Mucosa of rectum (tissue), 2 donors: ENCODE results near the gene SLC6A13.

ENCODE experiments used
- H3K27ac ChIP-seq, 2 donors: one replicate each; pipeline ENCODE4 v1.7.0; 2013; ENCODE audit warnings: inconsistent platforms in 2 of 2, low read depth in 2 of 2, low read length in 2 of 2
- H3K27me3 ChIP-seq, 2 donors: one replicate each; pipeline ENCODE4 v1.7.0; 2013; ENCODE audit warnings: low read length in 2 of 2; ENCODE audit not compliant: control insufficient read depth in 2 of 2, insufficient read depth in 2 of 2
- H3K36me3 ChIP-seq, 2 donors: one replicate each; pipeline ENCODE4 v1.7.0; 2013; ENCODE audit warnings: low read length in 2 of 2; ENCODE audit not compliant: control insufficient read depth in 2 of 2, insufficient read depth in 2 of 2
- H3K4me1 ChIP-seq, 2 donors: one replicate each; pipeline ENCODE4 v1.7.0; 2013; ENCODE audit warnings: low read length in 2 of 2, mild to moderate bottlenecking in 1 of 2; ENCODE audit not compliant: control insufficient read depth in 2 of 2, insufficient read depth in 2 of 2
- H3K4me3 ChIP-seq, 2 donors: one replicate each; pipeline ENCODE4 v1.7.0; 2013; ENCODE audit warnings: low read length in 2 of 2
- H3K9ac ChIP-seq, 2 donors: one replicate each; pipeline ENCODE4 v1.7.0; 2013; ENCODE audit warnings: low read length in 2 of 2, low read depth in 1 of 2, mild to moderate bottlenecking in 1 of 2
- H3K9me3 ChIP-seq, 2 donors: one replicate each; pipeline ENCODE4 v1.7.0; 2013; ENCODE audit warnings: low read length in 2 of 2; ENCODE audit not compliant: control insufficient read depth in 2 of 2
- donor health status: healthy.
- donor health status: Normal muscosa, but diverticular disease.

Gene SLC6A13

DNA sequence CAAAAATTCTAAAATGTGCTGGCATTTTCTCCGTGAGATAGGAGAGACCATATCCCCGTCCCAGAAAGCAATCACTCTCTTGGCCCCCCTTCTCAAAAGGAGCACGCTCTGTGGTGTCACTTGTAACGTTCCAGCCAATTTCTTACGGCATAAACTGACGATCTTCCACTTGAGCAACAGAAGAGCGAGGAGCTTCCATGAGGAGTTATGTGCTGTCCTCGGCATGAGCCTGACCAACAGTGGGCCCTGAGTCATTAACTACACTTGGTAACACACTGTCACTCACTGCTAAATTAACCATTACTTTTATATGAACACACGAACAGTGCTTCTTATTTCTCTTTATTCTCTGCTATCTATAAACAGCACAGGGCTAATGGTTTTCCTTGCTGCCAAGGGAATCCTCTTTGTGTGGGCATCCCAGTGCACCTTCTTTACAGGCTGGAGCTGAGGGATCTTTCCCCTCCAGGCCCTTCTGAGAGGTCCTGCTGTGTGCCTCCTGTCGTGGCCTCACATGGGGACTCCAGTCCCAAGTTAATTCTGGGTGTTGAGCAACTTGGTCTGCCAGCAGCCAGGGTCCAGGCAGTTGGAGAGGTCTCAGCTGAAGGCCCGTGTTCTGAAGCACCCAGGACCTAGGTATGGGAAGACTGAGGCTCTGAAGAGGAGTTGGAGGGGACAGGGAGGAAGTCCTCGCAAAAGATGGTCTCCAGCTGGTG, 9.4 kb downstream of the SLC6A13 start:
- H3K4me1 ChIP-seq, result no peaks in the 10 kb centered on the region
- no peak overlapping the region for H3K9ac ChIP-seq
- no peaks in the 10 kb centered on the region for H3K36me3 ChIP-seq
- no peak overlapping the region for H3K4me3 ChIP-seq
- no peak overlapping the region for H3K27ac ChIP-seq
- no peaks in the 10 kb centered on the region for H3K9me3 ChIP-seq
- peaks cover 3 to 4% of the 10 kb centered on the region in 2 donors for H3K27me3 ChIP-seq

DNA sequence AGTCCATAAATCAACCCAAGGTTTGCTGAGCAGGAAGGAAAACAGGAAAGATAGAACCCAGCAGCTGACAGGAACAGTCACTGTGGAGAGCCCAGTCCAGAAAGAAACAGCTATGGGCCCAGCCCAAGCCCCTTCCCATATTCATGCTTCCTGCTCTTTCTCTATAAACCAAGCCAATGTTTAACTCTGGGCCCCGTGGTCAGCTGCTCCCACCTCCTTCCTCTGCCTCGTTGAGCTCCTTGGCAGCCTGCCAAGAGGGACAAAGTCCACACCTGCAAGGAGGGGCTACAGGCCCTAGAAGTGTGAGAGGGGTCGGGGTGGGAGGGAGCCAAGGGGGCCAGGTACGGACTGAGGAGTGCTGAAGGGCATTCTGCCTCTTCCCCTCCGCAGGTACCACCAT, 10.0 kb downstream of the SLC6A13 start:
- no peak overlapping the region for H3K27ac ChIP-seq
- no peak overlapping the region for H3K4me3 ChIP-seq
- peaks cover 0 to 3% of the 10 kb centered on the region in 2 donors for H3K27me3 ChIP-seq

DNA sequence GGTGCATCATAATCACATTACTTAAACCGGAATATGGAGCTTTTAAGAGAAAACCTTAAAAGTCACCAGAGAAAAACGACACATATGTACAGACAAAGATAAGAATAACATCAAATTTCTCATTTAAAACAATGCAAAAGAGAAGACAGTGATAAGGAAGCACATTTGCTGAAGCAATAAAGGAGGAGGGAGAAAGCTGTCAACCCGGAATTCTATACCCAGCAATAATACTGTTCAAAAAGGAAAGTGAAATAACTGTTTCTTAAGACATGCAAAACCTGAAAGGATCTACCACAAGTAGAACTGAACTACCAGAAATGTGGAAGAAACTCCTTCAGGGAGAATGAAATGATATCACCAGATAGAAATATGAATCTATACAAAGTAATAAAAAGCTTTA, 15.4 kb downstream of the SLC6A13 start:
- Histone ChIP-seq H3K9ac (no peak overlapping the region), H3K9me3 (no peaks in the 10 kb centered on the region), H3K27ac (no peak overlapping the region), H3K4me3 (no peak overlapping the region), H3K36me3 (no peaks in the 10 kb centered on the region), H3K27me3 (no peaks in the 10 kb centered on the region), H3K4me1 (no peaks in the 10 kb centered on the region)

More for the DNA sequence above, 10.0 kb downstream of the SLC6A13 start:
- H3K9ac ChIP-seq, result no peak overlapping the region
- H3K4me1 ChIP-seq, result no peaks in the 10 kb centered on the region
- H3K9me3 ChIP-seq, result no peaks in the 10 kb centered on the region
- no peaks in the 10 kb centered on the region for H3K36me3 ChIP-seq

DNA sequence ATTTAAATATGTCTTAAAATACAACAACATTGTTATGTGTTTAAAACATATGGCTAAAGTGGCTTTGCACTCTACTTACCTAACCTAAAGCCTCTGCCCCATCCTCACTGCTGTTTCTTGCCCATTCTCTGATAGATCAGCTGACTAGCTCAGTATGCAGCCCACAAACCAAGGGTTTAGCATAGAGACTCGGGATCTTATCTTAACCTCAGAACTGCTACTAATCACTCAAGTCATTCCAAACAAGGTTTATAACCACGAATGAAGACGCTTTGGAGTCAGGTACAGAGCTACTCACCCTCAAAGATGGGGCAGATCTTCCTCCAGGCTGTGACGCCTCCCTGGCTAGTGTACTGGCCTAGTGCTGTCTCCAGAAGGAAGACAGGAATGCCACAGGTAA, 19.3 kb downstream of the SLC6A13 start:
- Histone ChIP-seq H3K9me3 (no peaks in the 10 kb centered on the region), H3K27me3 (no peaks in the 10 kb centered on the region), H3K27ac (no peak overlapping the region), H3K9ac (no peak overlapping the region), H3K4me1 (no peaks in the 10 kb centered on the region), H3K36me3 (no peaks in the 10 kb centered on the region), H3K4me3 (no peak overlapping the region)

DNA sequence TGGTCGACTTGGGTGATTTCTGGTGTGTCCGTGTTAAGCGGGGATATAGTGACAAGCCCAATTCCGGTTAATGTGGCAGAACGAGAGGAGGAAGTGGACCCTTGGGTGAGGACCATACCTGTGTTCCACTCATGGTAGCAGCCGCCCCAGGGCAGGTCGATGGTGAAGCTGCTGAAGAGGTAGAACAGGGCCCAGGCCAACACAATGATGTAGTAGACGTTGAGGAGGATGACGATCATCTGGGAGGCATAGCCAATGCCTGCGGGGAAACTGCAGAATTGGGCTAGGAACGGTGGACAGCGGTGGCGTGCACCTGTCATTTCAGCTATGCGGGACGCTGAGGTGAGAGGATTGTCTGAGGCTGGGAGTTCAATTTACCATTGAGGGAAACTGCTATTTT, 20.1 kb downstream of the SLC6A13 start:
- Histone ChIP-seq H3K4me1 (no peaks in the 10 kb centered on the region), H3K27ac (no peak overlapping the region), H3K9ac (no peak overlapping the region), H3K27me3 (no peaks in the 10 kb centered on the region), H3K36me3 (no peaks in the 10 kb centered on the region), H3K9me3 (no peaks in the 10 kb centered on the region), H3K4me3 (no peak overlapping the region)

DNA sequence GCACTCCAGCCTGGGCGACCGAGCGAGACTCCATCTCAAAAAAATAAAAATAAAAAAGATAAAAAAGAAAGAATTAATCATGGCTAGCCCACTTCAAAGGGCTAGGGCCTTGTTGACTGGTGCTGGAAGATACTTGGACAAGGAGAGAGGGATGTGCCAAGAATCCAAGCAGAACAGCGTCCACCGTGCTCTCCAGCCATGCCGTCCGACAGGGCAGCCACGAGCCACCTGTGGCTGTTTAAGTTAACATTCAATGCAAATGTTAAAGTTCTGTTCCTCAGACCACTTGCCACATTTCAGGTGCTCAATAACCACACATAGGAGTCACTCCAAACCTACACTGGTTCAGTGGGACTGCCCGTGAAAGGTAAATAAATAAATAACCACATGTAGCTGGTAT, 21.4 kb downstream of the SLC6A13 start:
- Histone ChIP-seq H3K36me3 (no peaks in the 10 kb centered on the region), H3K27ac (no peak overlapping the region), H3K9ac (no peak overlapping the region), H3K9me3 (no peaks in the 10 kb centered on the region), H3K27me3 (no peaks in the 10 kb centered on the region), H3K4me3 (no peak overlapping the region), H3K4me1 (no peaks in the 10 kb centered on the region)

DNA sequence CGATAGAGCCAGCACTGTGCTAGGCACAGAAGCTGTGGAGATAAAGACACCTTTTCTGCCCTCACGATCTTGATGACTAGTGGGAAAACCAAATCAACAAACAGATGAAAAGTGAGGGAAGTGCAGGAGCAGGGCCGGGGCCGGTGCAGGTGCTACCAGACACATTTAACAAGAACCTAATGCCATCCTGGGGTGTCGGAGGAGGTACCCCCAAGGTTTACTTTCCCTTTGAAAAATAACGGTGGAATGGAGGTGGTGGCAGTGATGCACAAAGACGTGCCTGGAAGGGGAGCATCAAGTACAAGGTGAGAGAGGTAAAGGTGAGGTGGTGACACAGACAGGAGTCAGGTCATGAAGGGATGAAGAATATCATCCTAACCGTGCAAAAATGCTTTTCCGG, 22.1 kb downstream of the SLC6A13 start:
- Histone ChIP-seq H3K9me3 (no peaks in the 10 kb centered on the region), H3K36me3 (no peaks in the 10 kb centered on the region), H3K27ac (no peak overlapping the region), H3K4me3 (no peak overlapping the region), H3K9ac (no peak overlapping the region), H3K4me1 (no peaks in the 10 kb centered on the region), H3K27me3 (no peaks in the 10 kb centered on the region)

DNA sequence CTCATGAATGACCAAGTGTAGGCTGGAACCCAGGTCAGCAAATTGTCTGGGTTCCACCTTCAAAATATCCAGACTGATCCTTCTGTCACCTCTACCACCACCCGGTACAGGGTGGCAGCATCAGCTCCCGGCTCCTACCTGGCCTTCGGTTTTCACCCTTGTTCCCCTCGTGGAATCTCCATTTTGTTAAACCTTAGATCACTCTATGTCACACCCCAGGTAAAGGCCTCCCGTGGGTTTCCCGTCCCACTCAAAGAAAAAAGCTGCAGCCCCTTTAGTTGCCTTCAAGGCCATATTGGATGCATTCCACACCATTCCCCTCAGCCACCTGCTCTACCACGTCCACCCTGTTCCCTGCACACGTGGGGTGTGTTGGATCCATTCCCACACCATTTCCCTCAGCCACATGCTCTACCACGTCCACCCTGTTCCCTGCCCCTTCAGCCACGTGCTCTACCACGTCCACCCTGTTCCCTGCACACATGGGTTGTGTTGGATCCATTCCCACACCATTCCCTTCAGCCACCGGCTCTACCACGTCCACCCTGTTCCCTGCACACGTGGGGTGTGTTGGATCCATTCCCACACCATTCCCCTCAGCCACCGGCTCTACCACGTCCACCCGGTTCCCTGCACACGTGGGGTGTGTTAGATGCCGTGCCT, 23.8 kb downstream of the SLC6A13 start:
- Histone ChIP-seq H3K27ac (no peak overlapping the region), H3K27me3 (no peaks in the 10 kb centered on the region), H3K9ac (no peak overlapping the region), H3K4me1 (no peaks in the 10 kb centered on the region), H3K9me3 (no peaks in the 10 kb centered on the region), H3K4me3 (no peak overlapping the region), H3K36me3 (no peaks in the 10 kb centered on the region)

DNA sequence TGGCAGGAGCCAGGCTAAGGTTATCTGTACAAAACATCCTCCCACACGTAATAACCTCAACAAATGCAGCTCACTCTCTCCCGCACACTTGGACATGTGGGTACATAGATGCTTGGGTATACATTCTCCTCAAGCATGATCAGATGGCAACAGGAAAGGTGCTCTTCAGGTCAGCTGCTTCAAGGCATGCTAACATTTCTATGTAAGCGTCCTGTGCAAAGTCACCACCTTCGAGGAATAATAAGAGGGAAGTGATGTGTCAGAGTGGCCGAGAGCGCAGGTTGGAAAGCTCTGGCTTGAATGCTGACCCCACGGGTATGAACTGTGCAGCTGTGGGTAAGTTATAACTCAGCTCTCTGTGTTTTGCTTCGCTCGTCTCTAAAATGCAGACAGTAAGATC, 24.5 kb downstream of the SLC6A13 start:
- no peak overlapping the region for H3K4me3 ChIP-seq
- H3K9me3 ChIP-seq, result no peaks in the 10 kb centered on the region
- no peaks in the 10 kb centered on the region for H3K36me3 ChIP-seq
- no peaks in the 10 kb centered on the region for H3K27me3 ChIP-seq
- H3K9ac ChIP-seq, result no peak overlapping the region
- H3K27ac ChIP-seq, result no peak overlapping the region
- H3K4me1 ChIP-seq, result no peaks in the 10 kb centered on the region

DNA sequence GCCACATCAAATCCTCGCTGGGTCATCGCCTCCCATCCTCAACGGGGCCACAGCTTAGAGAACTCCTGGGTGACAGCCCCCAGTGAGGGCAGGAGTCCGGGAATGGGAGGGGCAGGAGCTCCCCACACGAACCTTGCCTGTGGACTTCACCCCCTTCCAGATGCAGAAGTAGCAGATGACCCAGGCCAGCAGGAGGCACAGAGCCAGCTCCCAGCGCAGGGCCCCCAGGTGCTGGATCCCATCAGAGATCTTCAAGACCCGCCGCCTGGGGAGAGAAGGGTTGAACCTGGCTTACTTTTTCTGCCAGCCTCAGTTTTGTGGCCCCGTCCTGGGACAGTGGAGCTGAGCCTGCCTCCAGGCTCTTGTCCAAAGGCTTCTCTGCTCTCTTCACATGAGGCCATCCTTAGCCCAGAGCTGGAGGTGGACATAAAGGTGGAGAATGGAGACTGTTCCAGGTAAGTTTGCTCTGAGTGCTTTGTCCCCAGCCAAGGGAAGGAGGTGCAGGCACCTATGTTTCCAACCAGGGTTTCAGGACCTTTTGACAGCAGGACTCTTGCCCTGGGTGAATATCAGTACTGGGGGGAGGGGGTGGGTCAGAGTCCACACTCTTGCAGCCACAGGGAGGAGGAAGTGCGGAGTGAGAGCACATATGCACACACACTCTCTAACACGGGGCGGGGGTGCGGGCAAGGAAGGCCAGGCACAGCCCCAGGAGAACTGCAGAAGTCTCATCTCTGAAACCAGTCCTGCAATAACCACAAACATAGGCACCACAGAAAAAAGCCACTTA, 25.4 kb downstream of the SLC6A13 start:
- Histone ChIP-seq H3K36me3 (no peaks in the 10 kb centered on the region), H3K27ac (no peak overlapping the region), H3K4me1 (no peaks in the 10 kb centered on the region), H3K9ac (no peak overlapping the region), H3K27me3 (peaks cover 0 to 4% of the 10 kb centered on the region in 2 donors), H3K9me3 (no peaks in the 10 kb centered on the region), H3K4me3 (no peak overlapping the region)
